Esophagus muscularis mucosa (tissue), 4 donors: ENCODE data around the gene RNGTT. TPM values are rescaled to one million over a fixed set of nuclear protein-coding genes. Genes with fewer than 3 reads are reported as not detected.

Experiments used
- DNase-seq: peaks from one replicate; pipeline ENCODE4 v3.0.0-alpha.2; 2017; ENCODE audit errors: extremely low spot score
- H3K27ac ChIP-seq, 4 donors: fragments of 200-600 bp; sonication (generic); replicated peaks in 1 of 4; 1 replicate in 3 of 4; 2 replicates in 1 of 4; pipeline ENCODE4 v1.5.1; 2016 to 2019; ENCODE audit warnings: mild to moderate bottlenecking in 1 of 4
- H3K27me3 ChIP-seq, 4 donors: fragments of 200-600 bp; sonication (generic); one replicate each; pipeline versions ENCODE4 v1.5.1 to v1.6.0; 2016 to 2019
- H3K36me3 ChIP-seq, 4 donors: fragments of 200-600 bp; sonication (generic); one replicate each; pipeline ENCODE4 v1.5.1; 2016 to 2019
- H3K4me1 ChIP-seq, 4 donors: fragments of 200-600 bp; sonication (generic); one replicate each; pipeline ENCODE4 v1.5.1; 2016 to 2019
- H3K4me3 ChIP-seq, 4 donors: fragments of 200-600 bp; sonication (generic); 1 replicate in 2 of 4; 2 replicates in 2 of 4; pipeline ENCODE4 v1.5.1; 2016 to 2019; ENCODE audit warnings: mild to moderate bottlenecking in 4 of 4, moderate library complexity in 1 of 4
- H3K9me3 ChIP-seq, 4 donors: fragments of 200-600 bp; sonication (generic); 1 replicate in 3 of 4; 2 replicates in 1 of 4; pipeline ENCODE4 v1.5.1; 2016 to 2019
- CTCF ChIP-seq, 3 experiments: fragments of 200-600 bp in 2 of 3; fragments of 450-650 bp in 1 of 3; sonication (generic) in 2 of 3; IDR thresholded peaks; one replicate each; pipeline ENCODE4 v1.5.1; 2017 to 2019; ENCODE audit warnings: antibody characterized with exemption in 3 of 3, mild to moderate bottlenecking in 2 of 3, moderate library complexity in 1 of 3
- EP300 ChIP-seq: sonication (generic); formaldehyde crosslinking; IDR thresholded peaks from one replicate; pipeline ENCODE4 v1.6.1; 2017; ENCODE audit warnings: antibody characterized with exemption
- POLR2A ChIP-seq: fragments of 450-650 bp; IDR thresholded peaks from one replicate; pipeline ENCODE4 v1.6.1; 2017; ENCODE audit warnings: antibody characterized with exemption, moderate library complexity, mild to moderate bottlenecking, low read depth
- POLR2AphosphoS5 ChIP-seq, 2 donors: sonication (generic); formaldehyde crosslinking; IDR thresholded peaks; one replicate each; pipeline ENCODE4 v1.6.1; 2017; ENCODE audit warnings: antibody characterized with exemption in 2 of 2
- WGBS: methylation state at CpG from one replicate; pipeline ENCODE4 v1.1.5; 2018; 5-methylcytosine and 5-hydroxymethylcytosine counted together
- intact Hi-C: fragments of 100-400 bp; cut with DNase I; formaldehyde crosslinking; loops from one replicate; pipeline ENCODE4 v1.15.1; 2023
- total RNA-seq, 4 donors: library from RNA; depleted of rRNA; stranded (reverse); fragments of >200 nt; gene quantifications; one replicate each; pipeline versions ENCODE4 v1.1.0 to v1.2.1, GENCODE V29; 2016

Gene RNGTT
- total RNA-seq, 4 donors from 2014 or later, result 10.7 to 13.9 (median 12.0) TPM

GRCh38 chr6:88661136-88661535 lies 302.3 kb downstream of the RNGTT start:
- WGBS, result 95% methylated on average over 6 of the region's 6 CpGs
- TF ChIP-seq EP300, result no peak
- TF ChIP-seq POLR2AphosphoS5 (IDR thresholded peaks at IDR 0.05), result no peak
- TF ChIP-seq CTCF (IDR thresholded peaks at IDR 0.05), result no peak
- no peak for TF ChIP-seq POLR2A
- no peaks in the 10 kb centered on the region for H3K27me3 ChIP-seq
- intact Hi-C loops, result no loop called here
- no peak overlapping the region for H3K27ac ChIP-seq
- no peak overlapping the region for H3K4me3 ChIP-seq
- H3K4me1 ChIP-seq, result no peaks in the 10 kb centered on the region
- no peak for DNase-seq
- H3K9me3 ChIP-seq, result peaks cover 0 to 36% (median 24%) of the 10 kb centered on the region in 4 donors
- H3K36me3 ChIP-seq, result no peaks in the 10 kb centered on the region

GRCh38 chr6:88655586-88655985 lies 307.8 kb downstream of the RNGTT start:
- Histone ChIP-seq H3K27me3 (no peaks in the 10 kb centered on the region), H3K9me3 (peaks cover 0 to 20% (median 12%) of the 10 kb centered on the region in 4 donors), H3K36me3 (no peaks in the 10 kb centered on the region), H3K4me1 (no peaks in the 10 kb centered on the region), H3K27ac (no peak overlapping the region), H3K4me3 (no peak overlapping the region)
- intact Hi-C loops, result no loop called here
- no peak for TF ChIP-seq EP300
- TF ChIP-seq POLR2AphosphoS5 (IDR thresholded peaks at IDR 0.05), result no peak
- no peak for TF ChIP-seq CTCF (IDR thresholded peaks at IDR 0.05)
- DNase-seq, result no peak

- intact Hi-C loops, result no loop called here
- DNase-seq, result no peak
- Histone ChIP-seq H3K4me1 (no peaks in the 10 kb centered on the region), H3K36me3 (no peaks in the 10 kb centered on the region), H3K27ac (no peak overlapping the region), H3K27me3 (no peaks in the 10 kb centered on the region), H3K9me3 (peaks cover 0 to 18% (median 6%) of the 10 kb centered on the region in 4 donors), H3K4me3 (no peak overlapping the region)
- TF ChIP-seq EP300, result no peak
- no peak for TF ChIP-seq POLR2A
- TF ChIP-seq CTCF (IDR thresholded peaks at IDR 0.05), result no peak
- TF ChIP-seq POLR2AphosphoS5 (IDR thresholded peaks at IDR 0.05), result no peak
- 91% methylated on average over 4 of the region's 4 CpGs for WGBS
These were observed 309.5 kb downstream of the RNGTT start for GRCh38 chr6:88653936-88654335.

- no peaks in the 10 kb centered on the region for H3K9me3 ChIP-seq
- DNase-seq, result no peak
- intact Hi-C loops, result no loop called here
- H3K36me3 ChIP-seq, result no peaks in the 10 kb centered on the region
- H3K27ac ChIP-seq, result no peak overlapping the region
- TF ChIP-seq POLR2AphosphoS5 (IDR thresholded peaks at IDR 0.05), result no peak
- no peak for TF ChIP-seq CTCF (IDR thresholded peaks at IDR 0.05)
- no peak for TF ChIP-seq EP300
- TF ChIP-seq POLR2A, result no peak
- H3K4me3 ChIP-seq, result no peak overlapping the region
- no peaks in the 10 kb centered on the region for H3K27me3 ChIP-seq
- no peaks in the 10 kb centered on the region for H3K4me1 ChIP-seq
These were observed 312.0 kb downstream of the RNGTT start for GRCh38 chr6:88651400-88651799.

- intact Hi-C loops, result no loop called here
- no peaks in the 10 kb centered on the region for H3K36me3 ChIP-seq
- no peaks in the 10 kb centered on the region for H3K4me1 ChIP-seq
- no peaks in the 10 kb centered on the region for H3K27me3 ChIP-seq
- DNase-seq, result no peak
- H3K27ac ChIP-seq, result no peak overlapping the region
- no peaks in the 10 kb centered on the region for H3K9me3 ChIP-seq
- TF ChIP-seq POLR2AphosphoS5 (IDR thresholded peaks at IDR 0.05), result no peak
- no peak for TF ChIP-seq EP300
- no peak for TF ChIP-seq CTCF (IDR thresholded peaks at IDR 0.05)
- no peak for TF ChIP-seq POLR2A
- no peak overlapping the region for H3K4me3 ChIP-seq
- 83% methylated on average over 1 of the region's 1 CpG for WGBS
These were observed 312.4 kb downstream of the RNGTT start for GRCh38 chr6:88650979-88651378.
